IMR-90 (cell line): ENCODE measurements around the gene CUX1. TPM values are rescaled to one million over a fixed set of nuclear protein-coding genes. Genes with fewer than 3 reads are reported as not detected.

ENCODE experiments used
- ATAC-seq: fragments of 200-7000 bp; cut with Tn5 transposase; 2 replicates; pipeline ENCODE4 v1.9.1; 2020; ENCODE audit warnings: low read depth, mild to moderate bottlenecking, moderate library complexity
- BruUV-seq: library from RNA; stranded (reverse); fragments of 400-500 nt; replicated peaks from 2 replicates; lab custom pipeline; 2021; lab: Mats Ljungman, UMichigan
- CTCF ChIA-PET: fragments of 300-600 bp; formaldehyde crosslinking; extraction: SDS; loops from one replicate; lab custom pipeline; 2021; ENCODE audit warnings: antibody characterized with exemption; lab: Yijun Ruan, JAX
- POLR2A ChIA-PET: fragments of 300-600 bp; sonication (Branson Sonifier 250); formaldehyde crosslinking; loops from one replicate; lab custom pipeline; 2022; ENCODE audit warnings: antibody characterized with exemption; ENCODE audit not compliant: unreplicated experiment; lab: Charles Lee
- DNase-seq: peaks from one replicate; pipeline ENCODE4 v3.0.0; 2013
- H2AFZ ChIP-seq: replicated peaks from 2 replicates; pipeline ENCODE3; 2013; ENCODE audit warnings: low read length, mild to moderate bottlenecking; ENCODE audit not compliant: poor library complexity
- H2AK5ac ChIP-seq: 2 replicates; pipeline ENCODE4 v1.6.1; 2013; ENCODE audit warnings: low read depth, low read length, inconsistent platforms
- H2AK9ac ChIP-seq: replicated peaks from 2 replicates; pipeline ENCODE3; 2013; ENCODE audit warnings: mild to moderate bottlenecking, low read depth, low read length, moderate library complexity; ENCODE audit not compliant: poor library complexity
- H2BK120ac ChIP-seq: 2 replicates; pipeline ENCODE4 v1.6.1; 2013; ENCODE audit warnings: low read depth, low read length, inconsistent platforms
- H2BK15ac ChIP-seq: 3 replicates; pipeline ENCODE4 v1.6.1; 2013; ENCODE audit warnings: low read depth, low read length, inconsistent platforms
- H2BK20ac ChIP-seq: 2 replicates; pipeline ENCODE4 v1.6.1; 2013; ENCODE audit warnings: low read depth, mild to moderate bottlenecking, inconsistent platforms, low read length, moderate library complexity
- H2BK5ac ChIP-seq: 2 replicates; pipeline ENCODE4 v1.6.1; 2013; ENCODE audit warnings: mild to moderate bottlenecking, low read depth, low read length, inconsistent platforms; ENCODE audit not compliant: poor library complexity, severe bottlenecking
- H3K14ac ChIP-seq: replicated peaks from 2 replicates; pipeline ENCODE4 v1.6.1; 2013; ENCODE audit warnings: low read depth, low read length, inconsistent platforms
- H3K18ac ChIP-seq: 2 replicates; pipeline ENCODE4 v1.6.1; 2013; ENCODE audit warnings: low read depth, low read length, control low read depth
- H3K23ac ChIP-seq: 2 replicates; pipeline ENCODE4 v1.6.1; 2013; ENCODE audit warnings: low read depth, low read length, inconsistent platforms
- H3K27ac ChIP-seq: 2 replicates; pipeline ENCODE4 v1.5.1; 2013; ENCODE audit warnings: mild to moderate bottlenecking, control low read depth, low read length; ENCODE audit not compliant: insufficient read depth
- H3K27me3 ChIP-seq: 2 replicates; pipeline ENCODE4 v1.6.1; 2013; ENCODE audit warnings: low read length; ENCODE audit not compliant: control insufficient read depth, insufficient read depth
- H3K36me3 ChIP-seq: 2 replicates; pipeline ENCODE4 v1.6.1; 2013; ENCODE audit warnings: low read length, mixed read lengths; ENCODE audit not compliant: control insufficient read depth, insufficient read depth
- H3K4ac ChIP-seq: 2 replicates; pipeline ENCODE4 v1.6.1; 2013; ENCODE audit warnings: low read depth, low read length, inconsistent platforms
- H3K4me1 ChIP-seq: 2 replicates; pipeline ENCODE4 v1.6.1; 2013; ENCODE audit warnings: low read length, mixed read lengths; ENCODE audit not compliant: control insufficient read depth, insufficient read depth
- H3K4me2 ChIP-seq: 2 replicates; pipeline ENCODE4 v1.6.1; 2013; ENCODE audit warnings: low read depth, mild to moderate bottlenecking, control low read depth, low read length, moderate library complexity
- H3K4me3 ChIP-seq: 2 replicates; pipeline ENCODE4 v1.5.1; 2013; ENCODE audit warnings: low read depth, mild to moderate bottlenecking, control low read depth, low read length, moderate library complexity; ENCODE audit not compliant: insufficient read depth
- H3K56ac ChIP-seq: 2 replicates; pipeline ENCODE4 v1.6.1; 2013; ENCODE audit warnings: low read length, inconsistent platforms; ENCODE audit not compliant: insufficient read depth; ENCODE audit errors: extremely low read depth
- H3K79me1 ChIP-seq, 2 experiments: 2 replicates each; pipeline ENCODE4 v1.6.1; 2013; ENCODE audit warnings: low read length in 2 of 2, inconsistent platforms in 1 of 2, low read depth in 1 of 2
- H3K9ac ChIP-seq: 2 replicates; pipeline ENCODE4 v1.6.1; 2013; ENCODE audit warnings: low read depth, low read length, control low read depth
- H3K9me1 ChIP-seq: 2 replicates; pipeline ENCODE4 v1.6.1; 2013; ENCODE audit warnings: low read length, inconsistent platforms; ENCODE audit not compliant: insufficient read depth
- H3K9me3 ChIP-seq: 2 replicates; pipeline ENCODE4 v1.6.1; 2013; ENCODE audit warnings: low read length; ENCODE audit not compliant: control insufficient read depth, insufficient read depth
- H4K20me1 ChIP-seq: 2 replicates; pipeline ENCODE4 v1.6.1; 2013; ENCODE audit warnings: low read length, inconsistent platforms; ENCODE audit not compliant: insufficient read depth
- H4K5ac ChIP-seq: 2 replicates; pipeline ENCODE4 v1.6.1; 2013; ENCODE audit warnings: mild to moderate bottlenecking, low read depth, low read length, control low read depth
- H4K8ac ChIP-seq, 2 experiments: 2 replicates each; pipeline ENCODE4 v1.6.1; 2013; ENCODE audit warnings: low read depth in 2 of 2, low read length in 2 of 2, control low read depth in 1 of 2, inconsistent platforms in 1 of 2
- H4K91ac ChIP-seq: 2 replicates; pipeline ENCODE4 v1.6.1; 2013; ENCODE audit warnings: low read depth, low read length, inconsistent platforms; ENCODE audit not compliant: insufficient read depth
- BHLHE40 ChIP-seq: fragments of 150-350 bp; IDR thresholded peaks from 2 replicates; pipeline ENCODE4 v1.6.1; 2016; ENCODE audit warnings: mild to moderate bottlenecking, low read depth, low read length
- FOS ChIP-seq: fragments of 150-350 bp; IDR thresholded peaks from 2 replicates; pipeline ENCODE4 v1.6.1; 2016; ENCODE audit warnings: low read depth, low read length
- MAZ ChIP-seq: IDR thresholded peaks from 2 replicates; pipeline ENCODE4 v1.6.1; 2012; ENCODE audit warnings: low read depth, mild to moderate bottlenecking, low read length, improper control_type of control experiment, moderate library complexity, borderline replicate concordance
- MXI1 ChIP-seq: IDR thresholded peaks from 2 replicates; pipeline ENCODE4 v1.6.1; 2012; ENCODE audit warnings: low read depth, mild to moderate bottlenecking, low read length, moderate library complexity, borderline replicate concordance
- POLR2A ChIP-seq: IDR thresholded peaks from 2 replicates; pipeline ENCODE4 v1.6.1; 2012; ENCODE audit warnings: mild to moderate bottlenecking, low read depth, low read length
- USF2 ChIP-seq: fragments of 150-350 bp; IDR thresholded peaks from 2 replicates; pipeline ENCODE4 v1.6.1; 2017; ENCODE audit warnings: mild to moderate bottlenecking, antibody characterized with exemption, low read length, low read depth
- WGBS, 2 experiments: methylation state at CpG; one replicate each; pipeline versions ENCODE4 v1.1.5 to v1.1.7; 2013; ENCODE audit warnings: missing lambda C conversion rate in 2 of 2; ENCODE audit not compliant: insufficient read length in 1 of 2; ENCODE audit errors: extremely low coverage in 2 of 2; 5-methylcytosine and 5-hydroxymethylcytosine counted together
- dilution Hi-C: fragments of 300-500 bp; cut with HindIII; formaldehyde crosslinking; loops from one replicate; pipeline ENCODE4 v1.14.3; 2018; ENCODE audit warnings: low sequenced_read_pairs; ENCODE audit not compliant: unreplicated experiment
- in situ Hi-C: fragments of 300-500 bp; cut with MboI; formaldehyde crosslinking; loops from 3 replicates; pipeline ENCODE4 v1.14.3; 2019; ENCODE audit warnings: low sequenced_read_pairs, inconsistent platforms, mixed read lengths
- intact Hi-C: fragments of 100-400 bp; cut with micrococcal nuclease; formaldehyde crosslinking; loops from 2 replicates; pipeline ENCODE4 v1.10.0; 2022
- polyA plus RNA-seq, 3 experiments: library from polyadenylated mRNA; depleted of rRNA; stranded (reverse); fragments of >200 nt; gene quantifications; 2 replicates each; pipeline ENCODE4 v1.2.3, GENCODE V29; 2012; ENCODE audit warnings: low replicate concordance in 1 of 3
- total RNA-seq: library from RNA; depleted of rRNA; stranded (reverse); fragments of >200 nt; gene quantifications from 2 replicates; pipeline ENCODE4 v1.2.3, GENCODE V29; 2012
- TF ChIP-seq, protein P1 (sequence below): conservative IDR thresholded peaks from 2 replicates; pipeline ENCODE4 v1.5.1; 2012; ENCODE audit warnings: mild to moderate bottlenecking, low read depth, low read length, improper control_type of control experiment
- TF ChIP-seq, protein P2 (sequence below): fragments of 150-350 bp; IDR thresholded peaks from 2 replicates; pipeline ENCODE4 v1.6.1; 2016; ENCODE audit warnings: low read depth, mild to moderate bottlenecking, low read length, moderate library complexity, borderline replicate concordance

The CUX1 gene
- total and polyA plus RNA-seq, 2 of the 4 experiments (the other 2 are of a cell fraction) = 19.7 to 46.4 TPM

GRCh38 chr7:102215256-102215655, 397.8 kb downstream of the CUX1 start:
- CTCF ChIA-PET = interaction anchor here (0.6 kb wide), 1 partner anchor 48 kb away, joined by 4 read pairs; no protein-coding TSS in a partner anchor
- Histone ChIP-seq H4K91ac (no peak overlapping the region), H3K36me3 (peaks cover 21% of the 10 kb centered on the region), H4K20me1 (no peaks in the 10 kb centered on the region; the same call in 1 of the 2 replicates), H2BK15ac (no peak overlapping the region), H3K23ac (no peak overlapping the region), H3K9me1 (peaks cover 10% of the 10 kb centered on the region), H3K9me3 (no peaks in the 10 kb centered on the region), H3K56ac (no peak overlapping the region), H3K4me3 (no peak overlapping the region), H2BK5ac (no peak overlapping the region), H3K79me1 (peaks cover 0 to 7% of the 10 kb centered on the region in 2 experiments; a peak in 2 of 4 replicates), H3K27me3 (no peaks in the 10 kb centered on the region), H3K18ac (no peak overlapping the region), H3K9ac (no peak overlapping the region), H3K4ac (no peak overlapping the region), H4K8ac (no peak overlapping the region), H2BK20ac (no peak overlapping the region), H2AFZ (no peak overlapping the region), H4K5ac (no peak overlapping the region), H2AK5ac (no peak overlapping the region), H2BK120ac (no peak overlapping the region), H3K27ac (no peak overlapping the region), H3K4me2 (no peak overlapping the region), H3K4me1 (0 out of 2 replicates have a peak, but pooled peaks cover under 1% of the 10 kb centered on the region), H3K14ac (no peak overlapping the region), H2AK9ac (no peak overlapping the region)
- dilution Hi-C loops (no loop called here), in situ Hi-C loops (no loop called here), intact Hi-C loops (no loop called here)
- TF ChIP-seq POLR2A (no peak), MXI1 (no peak), FOS (no peak), MAZ (no peak), USF2 (no peak), BHLHE40 (no peak)
- TF ChIP-seq, protein P1, sequence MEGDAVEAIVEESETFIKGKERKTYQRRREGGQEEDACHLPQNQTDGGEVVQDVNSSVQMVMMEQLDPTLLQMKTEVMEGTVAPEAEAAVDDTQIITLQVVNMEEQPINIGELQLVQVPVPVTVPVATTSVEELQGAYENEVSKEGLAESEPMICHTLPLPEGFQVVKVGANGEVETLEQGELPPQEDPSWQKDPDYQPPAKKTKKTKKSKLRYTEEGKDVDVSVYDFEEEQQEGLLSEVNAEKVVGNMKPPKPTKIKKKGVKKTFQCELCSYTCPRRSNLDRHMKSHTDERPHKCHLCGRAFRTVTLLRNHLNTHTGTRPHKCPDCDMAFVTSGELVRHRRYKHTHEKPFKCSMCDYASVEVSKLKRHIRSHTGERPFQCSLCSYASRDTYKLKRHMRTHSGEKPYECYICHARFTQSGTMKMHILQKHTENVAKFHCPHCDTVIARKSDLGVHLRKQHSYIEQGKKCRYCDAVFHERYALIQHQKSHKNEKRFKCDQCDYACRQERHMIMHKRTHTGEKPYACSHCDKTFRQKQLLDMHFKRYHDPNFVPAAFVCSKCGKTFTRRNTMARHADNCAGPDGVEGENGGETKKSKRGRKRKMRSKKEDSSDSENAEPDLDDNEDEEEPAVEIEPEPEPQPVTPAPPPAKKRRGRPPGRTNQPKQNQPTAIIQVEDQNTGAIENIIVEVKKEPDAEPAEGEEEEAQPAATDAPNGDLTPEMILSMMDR = no peak
- TF ChIP-seq, protein P2, sequence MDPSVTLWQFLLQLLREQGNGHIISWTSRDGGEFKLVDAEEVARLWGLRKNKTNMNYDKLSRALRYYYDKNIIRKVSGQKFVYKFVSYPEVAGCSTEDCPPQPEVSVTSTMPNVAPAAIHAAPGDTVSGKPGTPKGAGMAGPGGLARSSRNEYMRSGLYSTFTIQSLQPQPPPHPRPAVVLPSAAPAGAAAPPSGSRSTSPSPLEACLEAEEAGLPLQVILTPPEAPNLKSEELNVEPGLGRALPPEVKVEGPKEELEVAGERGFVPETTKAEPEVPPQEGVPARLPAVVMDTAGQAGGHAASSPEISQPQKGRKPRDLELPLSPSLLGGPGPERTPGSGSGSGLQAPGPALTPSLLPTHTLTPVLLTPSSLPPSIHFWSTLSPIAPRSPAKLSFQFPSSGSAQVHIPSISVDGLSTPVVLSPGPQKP = no peak
- no CpG with 5 or more reads among the region's 7 CpGs for WGBS, 2 experiments
- POLR2A ChIA-PET = no interaction called here
- DNase-seq = no peak
- no TSS peak for BruUV-seq
- ATAC-seq = no peak
